HG02938 (cell line): ENCODE data around the gene C8A.

Source experiments
- ATAC-seq: cut with Tn5 transposase; IDR thresholded peaks from one replicate; pipeline ENCODE4 v1.9.1; 2021; ENCODE audit warnings: mild to moderate bottlenecking, moderate library complexity; ENCODE audit not compliant: unreplicated experiment

Gene C8A

GRCh38 chr1:56922507-56922906 is 67.9 kb downstream of the C8A start:
- no peak for ATAC-seq

GRCh38 chr1:56923201-56923600 is 68.6 kb downstream of the C8A start:
- ATAC-seq = no peak

GRCh38 chr1:56924116-56924515 is 69.5 kb downstream of the C8A start:
- ATAC-seq = no peak

- no peak for ATAC-seq
Observed at GRCh38 chr1:56925193-56925592, 70.6 kb downstream of the C8A start.

- no peak for ATAC-seq
Observed at GRCh38 chr1:56927171-56927570, 72.6 kb downstream of the C8A start.

- no peak for ATAC-seq
Observed at GRCh38 chr1:56927986-56928385, 73.4 kb downstream of the C8A start.

- no peak for ATAC-seq
Observed at GRCh38 chr1:56929492-56929891, 74.9 kb downstream of the C8A start.

- no peak for ATAC-seq
Observed at GRCh38 chr1:56931211-56931610, 76.6 kb downstream of the C8A start.

GRCh38 chr1:56931686-56932085 is 77.1 kb downstream of the C8A start:
- ATAC-seq = no peak

GRCh38 chr1:56933161-56933560 is 78.6 kb downstream of the C8A start:
- ATAC-seq = no peak

GRCh38 chr1:56933606-56934005 is 79.0 kb downstream of the C8A start:
- ATAC-seq = no peak

- no peak for ATAC-seq
Observed at GRCh38 chr1:56934430-56935060, 79.9 kb downstream of the C8A start.

- no peak for ATAC-seq
Observed at GRCh38 chr1:56938646-56939045, 84.0 kb downstream of the C8A start.

- no peak for ATAC-seq
Observed at GRCh38 chr1:56939209-56939608, 84.6 kb downstream of the C8A start.

GRCh38 chr1:56940039-56940438 is 85.4 kb downstream of the C8A start:
- no peak for ATAC-seq

GRCh38 chr1:56948403-56949023 is 93.9 kb downstream of the C8A start:
- ATAC-seq = no peak

GRCh38 chr1:56952501-56952900 is 97.9 kb downstream of the C8A start:
- no peak for ATAC-seq

GRCh38 chr1:56953386-56953785 is 98.8 kb downstream of the C8A start:
- ATAC-seq = no peak

- no peak for ATAC-seq
Observed at GRCh38 chr1:56954664-56955063, 100.1 kb downstream of the C8A start.

- ATAC-seq = no peak
Observed at GRCh38 chr1:56957931-56958330, 103.3 kb downstream of the C8A start.

GRCh38 chr1:56958526-56958925 is 103.9 kb downstream of the C8A start:
- ATAC-seq = no peak

- ATAC-seq = no peak
Observed at GRCh38 chr1:56961426-56961825, 106.8 kb downstream of the C8A start.

GRCh38 chr1:56963667-56964066 is 109.1 kb downstream of the C8A start:
- ATAC-seq = no peak
